Stimulated activated CD4-positive, alpha-beta T cell treated with anti-CD3 and anti-CD28 coated beads, Interleukin-15, amount 100 ng/mL, for 1 hour (primary cell): Measurements from ENCODE around the gene LIPC.

Experiments used
- DNase-seq, 2 donors: peaks; one replicate each; pipeline ENCODE4 v3.0.0-alpha.2; 2020; ENCODE audit warnings: low read depth in 1 of 2, low spot score in 1 of 2

The LIPC gene

DNA sequence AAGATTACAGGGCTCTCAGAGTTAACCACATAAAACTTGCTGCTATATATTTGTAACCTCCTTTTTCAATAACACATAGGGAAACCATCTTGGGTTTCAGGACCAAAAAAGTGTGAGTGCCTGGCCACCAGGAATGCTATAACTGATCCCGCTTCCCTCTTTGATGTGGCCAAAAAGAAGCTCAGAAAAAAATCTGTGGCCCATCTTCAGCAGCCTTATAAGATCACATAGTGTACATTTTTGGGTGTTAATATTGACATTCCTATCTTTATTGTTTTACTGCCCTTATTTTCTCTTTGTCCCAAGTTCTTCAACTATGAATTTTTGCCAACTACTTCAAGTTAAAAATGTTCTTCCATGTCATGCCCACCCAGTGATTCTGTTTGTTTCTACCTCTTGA lies 102.8 kb downstream of the LIPC start:
- no peak for DNase-seq

DNA sequence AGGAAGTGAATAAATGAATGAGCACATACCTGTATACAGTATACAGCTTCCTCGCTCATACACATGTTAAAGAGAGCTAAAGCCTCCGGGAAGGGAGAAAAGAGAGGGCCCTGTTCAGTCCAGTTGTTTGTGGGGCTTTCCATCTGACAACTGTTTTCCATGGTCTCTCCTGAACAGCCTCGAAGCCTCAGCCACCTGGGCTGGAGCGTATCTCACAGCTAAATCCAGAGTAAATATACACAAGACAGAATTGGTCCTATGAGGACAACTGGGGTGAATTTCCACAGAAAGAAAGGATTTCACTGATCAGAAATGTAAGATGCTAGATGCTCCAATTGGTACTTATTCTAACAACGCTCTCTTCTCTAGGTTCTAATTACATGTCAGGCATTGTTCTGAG lies 103.5 kb downstream of the LIPC start:
- DNase-seq: no peak

GRCh38 chr15:58535894-58536293 lies 104.1 kb downstream of the LIPC start:
- DNase-seq: no peak

DNA sequence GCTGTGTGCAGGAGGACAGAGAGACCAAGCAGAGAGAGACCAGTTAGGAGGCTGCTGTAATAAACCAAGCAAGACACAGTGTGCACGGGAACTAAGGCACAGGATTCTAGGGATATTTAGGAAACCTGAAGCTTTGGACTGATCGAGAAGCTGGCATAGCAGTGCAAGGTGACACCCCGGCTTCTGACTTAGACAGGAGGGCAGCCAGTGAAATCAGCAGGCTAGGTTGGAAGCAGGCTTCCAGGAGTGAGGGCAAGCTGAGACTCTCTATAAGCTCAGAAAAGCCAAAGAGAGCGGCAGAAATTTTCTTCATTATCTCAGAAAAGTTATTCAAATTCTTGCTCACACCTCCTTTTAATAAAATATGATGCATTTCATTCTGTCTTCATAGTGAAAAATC lies 104.6 kb downstream of the LIPC start:
- no peak for DNase-seq

DNA sequence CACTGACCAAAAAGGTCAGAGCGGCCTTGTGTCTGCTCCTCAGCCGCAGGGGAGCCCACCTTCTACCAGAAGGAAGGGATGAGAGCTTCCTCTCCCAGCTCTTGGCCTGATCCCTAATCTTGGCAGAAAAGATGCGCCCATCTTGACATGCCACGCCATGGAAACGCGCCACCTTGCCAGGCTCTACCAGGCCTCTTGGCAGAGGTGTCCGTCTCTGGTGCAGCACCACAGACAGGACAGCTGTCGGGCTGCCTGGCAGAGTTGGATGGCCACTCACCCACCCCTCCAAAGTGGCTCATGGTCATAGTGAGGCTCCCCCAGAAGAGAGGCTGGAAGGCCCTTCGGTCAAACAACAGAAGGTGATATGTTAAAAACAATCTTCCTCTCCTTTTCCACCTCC lies 105.2 kb downstream of the LIPC start:
- DNase-seq: no peak

- no peak for DNase-seq
These were observed 106.5 kb downstream of the LIPC start for GRCh38 chr15:58538225-58538727.

DNA sequence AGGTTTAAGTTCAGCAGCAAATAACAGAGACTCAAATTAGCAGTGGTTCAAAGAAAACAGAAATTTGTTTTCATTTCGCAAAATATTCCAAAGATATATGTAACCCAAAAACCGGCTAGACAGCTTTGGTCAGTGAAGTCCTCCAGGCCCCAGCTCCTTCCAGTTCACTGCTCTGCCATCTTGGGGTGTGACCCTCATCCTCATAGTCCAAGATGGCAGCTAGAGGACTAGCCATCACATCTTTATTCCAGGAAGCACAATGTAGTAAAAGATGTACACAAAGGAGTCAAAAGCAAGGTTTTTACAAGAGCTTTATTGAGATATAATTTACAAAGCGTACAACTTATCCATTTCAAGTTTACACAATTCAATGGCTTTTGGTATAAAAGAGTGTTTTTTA lies 107.1 kb downstream of the LIPC start:
- no peak for DNase-seq

GRCh38 chr15:58539548-58539947 lies 107.8 kb downstream of the LIPC start:
- DNase-seq: no peak

DNA sequence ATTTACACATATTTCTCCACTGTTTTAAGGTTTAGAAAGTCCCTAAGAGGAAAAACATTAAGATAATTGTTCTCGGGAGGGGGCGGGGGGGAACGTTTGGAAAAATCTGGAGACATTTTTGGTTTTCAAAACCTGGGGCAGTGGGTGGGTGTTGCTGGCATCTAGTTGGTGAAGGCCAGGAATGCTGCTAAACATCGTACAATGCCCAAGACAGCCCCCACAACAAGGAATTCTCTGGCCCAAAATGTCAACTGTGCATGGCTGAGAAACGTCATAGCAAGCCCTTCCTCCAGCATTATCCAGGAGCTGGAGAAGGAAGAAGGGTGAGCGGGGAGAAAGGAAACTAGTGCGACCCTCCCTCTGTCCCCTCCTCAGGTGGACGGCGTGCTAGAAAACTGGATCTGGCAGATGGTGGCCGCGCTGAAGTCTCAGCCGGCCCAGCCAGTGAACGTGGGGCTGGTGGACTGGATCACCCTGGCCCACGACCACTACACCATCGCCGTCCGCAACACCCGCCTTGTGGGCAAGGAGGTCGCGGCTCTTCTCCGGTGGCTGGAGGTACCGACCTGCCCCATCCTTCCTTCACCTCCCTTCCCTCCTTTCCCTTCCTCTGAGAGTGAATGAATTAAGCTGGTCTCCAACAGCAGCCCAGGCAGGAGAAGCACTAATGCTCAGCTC lies 109.8 kb downstream of the LIPC start:
- DNase-seq: no peak

DNA sequence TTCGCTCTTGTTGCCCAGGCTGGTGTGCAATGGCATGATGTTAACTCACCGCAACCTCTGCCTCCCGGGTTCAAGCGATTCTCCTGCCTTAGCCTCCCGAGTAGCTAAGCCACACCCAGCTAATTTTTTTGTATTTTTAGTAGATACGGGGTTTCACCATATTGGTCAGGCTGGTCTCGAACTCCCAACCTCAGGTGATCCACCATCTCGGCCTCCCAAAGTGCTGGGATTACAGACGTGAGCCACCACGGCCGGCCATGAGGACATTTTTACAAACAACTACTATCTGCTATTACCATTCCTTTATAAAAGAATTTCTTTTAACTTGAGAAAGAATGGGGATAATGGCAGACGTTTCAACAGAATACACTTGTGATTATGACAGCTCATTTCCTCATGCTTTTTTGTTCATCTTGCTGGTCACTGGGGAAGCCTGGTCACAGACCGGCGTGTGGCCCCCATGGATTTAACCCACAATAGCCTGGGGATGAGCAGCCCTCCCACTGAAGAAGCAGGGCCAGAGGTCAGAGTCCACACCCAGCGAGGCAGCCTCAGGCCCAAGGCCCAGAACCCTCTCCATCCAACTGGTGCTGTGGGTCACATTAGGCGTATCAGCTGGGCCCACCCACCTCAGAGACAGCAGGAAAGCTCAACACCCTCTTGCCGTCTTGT lies 112.0 kb downstream of the LIPC start:
- no peak for DNase-seq

DNA sequence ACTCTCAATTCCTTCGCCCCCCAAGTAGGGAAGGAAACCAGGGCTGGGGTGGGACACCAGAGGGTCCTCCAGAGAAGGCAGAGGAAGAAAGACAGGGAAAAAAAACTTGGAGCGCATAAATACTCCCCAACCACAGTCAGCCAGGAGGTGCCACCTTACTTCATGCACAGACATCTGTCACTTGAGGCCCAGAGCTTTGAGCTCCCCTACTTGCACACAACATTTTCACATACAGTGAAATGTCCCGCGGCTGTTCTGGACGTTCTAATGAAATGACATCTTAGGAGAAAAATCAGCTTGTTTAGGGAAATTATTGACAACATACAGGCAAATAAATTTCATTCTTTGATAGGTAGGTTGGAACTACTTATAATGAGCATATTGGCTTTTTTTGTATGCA lies 113.0 kb downstream of the LIPC start:
- DNase-seq: no peak

DNA sequence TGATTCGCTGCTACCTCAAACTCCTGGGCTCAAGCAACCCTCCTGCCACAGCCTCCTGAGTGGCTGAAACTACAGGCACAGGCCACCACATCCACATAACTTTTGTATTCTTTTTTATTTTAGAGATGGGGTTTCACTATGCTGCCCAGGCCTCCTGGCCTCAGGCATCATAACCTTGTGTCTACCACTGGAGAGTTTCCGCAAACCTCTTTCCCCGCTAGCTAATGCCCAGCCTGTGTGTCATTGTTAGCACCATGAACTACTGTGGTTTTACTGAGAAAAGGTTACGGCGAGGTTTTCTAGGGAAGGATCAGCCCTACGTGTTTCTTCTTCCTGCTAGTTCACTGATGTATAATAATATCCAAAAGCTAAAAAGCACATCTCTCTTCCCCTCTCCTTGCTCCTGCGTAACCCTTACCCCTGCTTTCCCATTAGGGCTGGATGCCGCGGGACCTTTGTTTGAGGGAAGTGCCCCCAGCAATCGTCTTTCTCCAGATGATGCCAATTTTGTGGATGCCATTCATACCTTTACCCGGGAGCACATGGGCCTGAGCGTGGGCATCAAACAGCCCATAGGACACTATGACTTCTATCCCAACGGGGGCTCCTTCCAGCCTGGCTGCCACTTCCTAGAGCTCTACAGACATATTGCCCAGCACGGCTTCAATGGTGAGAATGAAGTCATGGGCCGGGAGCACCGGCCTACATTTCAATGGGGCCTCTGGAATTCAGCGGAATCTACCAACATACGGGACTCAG lies 113.7 kb downstream of the LIPC start:
- no peak for DNase-seq

DNA sequence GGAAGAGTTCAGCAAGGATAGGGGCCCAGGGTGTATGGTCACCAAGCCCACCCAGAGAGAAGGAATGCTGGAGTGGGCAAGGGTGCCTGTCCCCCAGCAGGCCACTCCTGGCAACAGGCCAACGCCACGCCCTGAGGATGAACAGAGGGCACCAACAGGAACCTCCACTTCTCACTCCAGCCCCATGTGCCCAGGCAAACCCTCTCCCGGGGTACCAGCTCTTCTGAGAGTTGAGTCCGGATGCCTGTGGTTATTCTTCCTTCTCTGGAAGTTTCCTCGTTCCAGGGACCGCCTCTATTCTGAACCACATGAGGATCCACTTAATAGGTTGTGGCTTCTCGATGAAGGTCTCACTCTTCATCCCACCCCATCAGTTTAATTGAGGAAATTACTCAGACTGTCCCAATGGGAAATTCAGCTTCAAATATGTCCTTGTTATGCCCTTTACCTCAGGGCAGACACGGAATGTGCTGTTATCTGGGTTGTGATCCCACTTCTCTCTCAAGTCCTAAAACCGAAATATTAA lies 114.3 kb downstream of the LIPC start:
- no peak for DNase-seq

GRCh38 chr15:58546635-58547627 lies 115.1 kb downstream of the LIPC start:
- no peak for DNase-seq

- DNase-seq: no peak
These were observed 116.0 kb downstream of the LIPC start for GRCh38 chr15:58547628-58548307.

GRCh38 chr15:58548308-58549012 lies 116.7 kb downstream of the LIPC start:
- DNase-seq: no peak

- DNase-seq: no peak
These were observed 117.4 kb downstream of the LIPC start for GRCh38 chr15:58549013-58549784.

GRCh38 chr15:58549785-58550074 lies 117.9 kb downstream of the LIPC start:
- no peak for DNase-seq
